Astrocyte of the spinal cord (primary cell): ENCODE data around the gene DBT.
"Not testable (repeated sequence)": the region's sequence is repeated elsewhere in the genome, so short reads cannot be mapped to it uniquely, and the experiment has no call there.

Experiments used
- DNase-seq: peaks from one replicate; pipeline ENCODE4 v3.0.0; 2011; ENCODE audit warnings: low read depth, low spot score
- H3K4me3 ChIP-seq: 2 replicates; pipeline ENCODE4 v1.5.1; 2011; ENCODE audit warnings: low read depth, mild to moderate bottlenecking, low read length, moderate library complexity
- in situ Hi-C: cut with HindIII; loops from 2 replicates; pipeline ENCODE4 v1.10.0; 2017; ENCODE audit warnings: low sequenced_read_pairs
- TF ChIP-seq, protein P1 (sequence below): IDR thresholded peaks from 2 replicates; pipeline ENCODE4 v1.5.1; 2012; ENCODE audit warnings: low read depth, mild to moderate bottlenecking, low read length, inconsistent platforms

Gene DBT

DNA sequence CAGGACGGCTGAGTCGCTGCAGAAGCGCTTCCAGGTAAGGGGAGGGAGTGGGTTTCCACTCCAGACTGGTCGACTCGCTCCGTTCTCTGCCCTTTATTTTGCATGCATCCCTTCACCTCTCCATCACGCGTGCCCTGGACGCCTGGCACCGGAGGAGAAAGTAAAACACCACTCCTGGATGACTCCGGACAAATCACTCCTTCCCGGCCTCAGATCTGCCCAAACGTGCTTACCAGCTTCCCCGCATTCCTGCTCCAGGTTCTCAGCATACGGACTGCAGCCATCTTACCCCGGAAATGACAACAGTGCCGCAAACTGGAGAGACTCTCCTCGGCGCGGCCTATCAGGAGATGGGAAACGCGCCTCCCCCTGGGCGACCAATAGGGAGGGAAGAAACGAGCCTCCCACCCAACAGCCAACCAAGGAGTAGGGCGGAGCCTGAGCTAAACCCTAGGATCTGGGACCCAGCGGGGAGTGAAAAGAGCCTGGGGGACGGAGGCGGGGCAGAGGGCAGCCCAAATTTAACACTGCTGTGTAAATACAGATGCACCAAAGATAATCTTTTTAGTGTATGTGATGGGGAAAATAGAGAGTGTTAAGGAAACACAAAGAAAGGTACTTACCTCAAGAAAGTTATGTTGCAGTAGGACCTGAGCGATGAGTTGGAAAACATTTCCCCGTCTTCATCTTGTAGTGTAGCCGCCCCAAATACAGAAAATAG, at the start of gene DBT:
Gene DBT, minus strand, starts transcription at position 298 of the 721 bp plus-strand sequence. Its CDS starts 14 bp downstream, at position 284.
- peak; percentile 94 for DNase-seq
- H3K4me3 ChIP-seq = peak within 1 kb of the TSS; percentile 81
- TF ChIP-seq, protein P1, sequence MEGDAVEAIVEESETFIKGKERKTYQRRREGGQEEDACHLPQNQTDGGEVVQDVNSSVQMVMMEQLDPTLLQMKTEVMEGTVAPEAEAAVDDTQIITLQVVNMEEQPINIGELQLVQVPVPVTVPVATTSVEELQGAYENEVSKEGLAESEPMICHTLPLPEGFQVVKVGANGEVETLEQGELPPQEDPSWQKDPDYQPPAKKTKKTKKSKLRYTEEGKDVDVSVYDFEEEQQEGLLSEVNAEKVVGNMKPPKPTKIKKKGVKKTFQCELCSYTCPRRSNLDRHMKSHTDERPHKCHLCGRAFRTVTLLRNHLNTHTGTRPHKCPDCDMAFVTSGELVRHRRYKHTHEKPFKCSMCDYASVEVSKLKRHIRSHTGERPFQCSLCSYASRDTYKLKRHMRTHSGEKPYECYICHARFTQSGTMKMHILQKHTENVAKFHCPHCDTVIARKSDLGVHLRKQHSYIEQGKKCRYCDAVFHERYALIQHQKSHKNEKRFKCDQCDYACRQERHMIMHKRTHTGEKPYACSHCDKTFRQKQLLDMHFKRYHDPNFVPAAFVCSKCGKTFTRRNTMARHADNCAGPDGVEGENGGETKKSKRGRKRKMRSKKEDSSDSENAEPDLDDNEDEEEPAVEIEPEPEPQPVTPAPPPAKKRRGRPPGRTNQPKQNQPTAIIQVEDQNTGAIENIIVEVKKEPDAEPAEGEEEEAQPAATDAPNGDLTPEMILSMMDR = no peak
- in situ Hi-C loops = no loop called here

DNA sequence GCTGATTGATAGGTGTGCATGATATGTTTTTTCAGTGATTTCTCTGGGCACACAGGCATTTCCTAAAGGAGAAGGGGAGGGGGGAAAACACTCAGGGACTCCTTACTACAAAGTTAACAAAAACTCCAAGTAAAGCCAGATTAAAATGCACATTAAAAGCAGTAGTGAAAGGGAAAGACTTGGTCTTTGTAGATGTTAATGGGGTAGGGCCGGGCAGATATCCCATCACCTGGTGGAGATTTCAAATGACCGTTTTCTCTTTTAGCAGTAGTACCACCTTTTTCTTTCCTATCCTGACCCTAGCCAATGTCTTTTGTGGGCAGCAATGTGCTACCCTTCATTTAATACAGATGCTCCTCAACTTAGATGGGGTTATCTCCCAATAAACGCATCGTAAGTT, 48.9 kb upstream of the DBT start:
- in situ Hi-C loops = no loop called here
- DNase-seq = no peak
- TF ChIP-seq, protein P1 = no peak
- no peak overlapping the region for H3K4me3 ChIP-seq

DNA sequence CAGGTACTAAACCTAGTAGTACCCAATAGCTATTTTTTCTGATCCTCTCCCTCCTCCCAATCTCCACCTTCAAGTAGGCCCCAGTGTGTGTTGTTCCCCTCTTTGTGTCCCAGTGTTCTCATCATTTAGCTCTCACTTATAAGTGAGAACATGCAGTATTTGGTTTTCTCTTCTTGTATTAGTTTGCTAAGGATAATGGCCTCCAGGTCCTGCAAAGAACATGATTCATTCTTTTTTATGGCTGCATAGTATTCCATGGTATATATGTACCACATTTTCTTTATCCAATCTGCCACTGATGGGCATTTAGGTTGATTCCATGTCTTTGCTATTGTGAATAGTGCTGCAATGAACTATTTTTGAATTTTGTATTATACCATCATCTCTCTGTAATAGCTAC, 47.4 kb upstream of the DBT start:
- in situ Hi-C loops, DNase-seq, H3K4me3 ChIP-seq: not testable (repeated sequence)

DNA sequence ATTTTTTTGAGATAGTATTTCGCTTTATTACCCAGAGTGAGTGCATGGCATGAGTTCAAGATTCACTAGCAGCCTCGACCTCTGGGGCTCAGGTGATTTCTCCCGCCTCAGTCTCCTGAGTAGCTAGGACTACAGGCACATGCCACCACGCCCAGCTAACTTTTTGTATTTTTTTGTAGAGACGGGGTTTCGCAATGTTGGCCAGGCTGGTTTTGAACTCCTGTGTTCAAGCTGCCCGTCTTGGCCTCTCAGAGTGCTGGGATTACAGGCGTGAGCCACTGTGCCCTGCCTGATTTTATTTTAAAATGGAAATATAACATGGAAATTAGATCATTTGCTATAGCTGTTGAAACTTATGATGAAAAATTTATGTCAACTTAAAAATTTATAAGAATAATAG, 46.5 kb upstream of the DBT start:
- DNase-seq = no peak
- TF ChIP-seq, protein P1 = no peak
- in situ Hi-C loops = no loop called here
- no peak overlapping the region for H3K4me3 ChIP-seq

DNA sequence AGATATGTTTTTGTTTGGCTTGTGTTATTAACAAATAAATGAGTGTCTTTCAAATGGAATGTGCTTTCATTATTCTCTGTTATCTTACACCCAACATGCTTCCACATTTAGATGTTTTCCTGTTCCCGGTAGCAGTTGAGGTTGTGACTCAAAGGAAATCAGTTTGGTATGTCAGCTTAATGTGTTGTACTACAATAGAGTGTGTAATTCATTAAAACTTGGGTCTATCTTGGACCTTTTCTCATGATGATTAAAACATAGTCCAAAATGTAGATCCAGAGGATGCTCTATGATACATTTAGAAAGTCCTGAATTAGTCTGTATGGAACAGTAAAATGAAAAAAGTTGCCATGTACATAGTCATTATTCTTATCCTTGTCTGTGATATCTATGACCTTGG, 43.1 kb upstream of the DBT start:
- TF ChIP-seq, protein P1 = no peak
- no peak overlapping the region for H3K4me3 ChIP-seq
- peak; percentile 15 for DNase-seq
- in situ Hi-C loops = no loop called here

DNA sequence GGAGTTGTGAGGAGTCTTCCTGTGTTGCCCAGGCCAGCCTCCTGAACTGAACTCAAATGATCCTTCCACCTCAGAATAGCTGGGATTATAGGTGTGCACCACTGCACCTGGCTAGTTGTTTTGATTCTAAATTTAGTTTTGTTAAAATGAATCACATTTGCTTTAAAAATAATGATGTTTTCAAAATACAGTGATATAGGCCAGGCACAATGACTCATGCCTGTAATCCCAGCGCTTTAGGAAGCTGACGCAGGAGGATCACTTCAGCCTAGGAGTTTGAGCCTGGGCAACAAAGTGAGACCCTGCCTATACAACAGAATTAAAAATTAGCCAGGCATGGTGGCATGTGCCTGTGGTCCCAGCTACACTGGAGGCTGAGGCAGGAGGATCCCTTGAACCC, 40.7 kb upstream of the DBT start:
- TF ChIP-seq, protein P1 = no peak
- no peak overlapping the region for H3K4me3 ChIP-seq
- no peak for DNase-seq
- in situ Hi-C loops = no loop called here

DNA sequence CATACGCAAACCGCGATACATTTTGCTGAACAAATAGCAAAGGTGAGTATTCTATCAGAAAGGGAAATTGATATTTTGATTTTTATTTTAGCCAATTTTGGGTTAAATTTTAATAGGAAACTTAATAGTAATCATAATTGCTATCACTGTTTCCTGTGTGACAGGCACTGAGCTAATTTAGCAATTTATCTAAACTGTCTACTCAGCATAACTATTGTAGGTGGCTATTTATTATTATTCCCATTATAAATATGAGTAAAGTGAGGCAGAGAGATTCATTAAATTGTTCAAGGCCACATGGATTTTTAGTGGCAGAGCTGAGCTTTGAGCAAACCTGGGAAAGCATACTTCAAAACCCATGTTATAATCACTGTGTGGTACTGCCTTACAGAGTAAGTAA, 37.5 kb upstream of the DBT start:
- in situ Hi-C loops = no loop called here
- no peak for DNase-seq
- TF ChIP-seq, protein P1 = no peak
- no peak overlapping the region for H3K4me3 ChIP-seq
